A673 (cell line): ENCODE results near the gene LIN54. TPM values are rescaled to one million over a fixed set of nuclear protein-coding genes. Genes with fewer than 3 reads are reported as not detected.

Experiments used
- BruUV-seq: library from RNA; stranded (reverse); fragments of 400-500 nt; replicated peaks from 2 replicates; lab custom pipeline; 2021; lab: Mats Ljungman, UMichigan
- CTCF ChIA-PET: fragments of 300-600 bp; sonication (Branson Sonifier 250); formaldehyde crosslinking; loops from one replicate; lab custom pipeline; 2022; ENCODE audit warnings: antibody characterized with exemption; lab: Charles Lee
- POLR2A ChIA-PET: fragments of 300-600 bp; sonication (Branson Sonifier 250); formaldehyde crosslinking; loops from one replicate; lab custom pipeline; 2022; ENCODE audit warnings: antibody characterized with exemption; ENCODE audit not compliant: low non-redundant PET; lab: Charles Lee
- DNase-seq: peaks from one replicate; pipeline ENCODE4 v3.0.0-alpha.2; 2015; ENCODE audit warnings: low spot score
- H3K27ac ChIP-seq: fragments of 200-600 bp; sonication (generic); 2 replicates; pipeline ENCODE4 v1.5.1; 2016; ENCODE audit warnings: mixed run types, low read depth, mild to moderate bottlenecking, mixed read lengths, antibody characterized with exemption, low read length; ENCODE audit not compliant: poor library complexity, severe bottlenecking
- H3K27me3 ChIP-seq: fragments of 200-600 bp; sonication (generic); replicated peaks from 2 replicates; pipeline ENCODE4 v1.6.1; 2017; ENCODE audit warnings: mixed run types, low read depth, mild to moderate bottlenecking, mixed read lengths, antibody characterized with exemption, low read length; ENCODE audit not compliant: insufficient read depth, poor library complexity
- H3K36me3 ChIP-seq: fragments of 200-600 bp; sonication (generic); 2 replicates; pipeline ENCODE4 v1.6.1; 2016; ENCODE audit warnings: mixed run types, mild to moderate bottlenecking, mixed read lengths, antibody characterized with exemption, low read length; ENCODE audit not compliant: insufficient read depth, poor library complexity, severe bottlenecking
- H3K4me1 ChIP-seq: fragments of 200-600 bp; sonication (generic); 2 replicates; pipeline ENCODE4 v1.6.1; 2017; ENCODE audit warnings: mixed run types, mild to moderate bottlenecking, mixed read lengths, antibody characterized with exemption, low read length; ENCODE audit not compliant: insufficient read depth, poor library complexity, severe bottlenecking
- H3K4me3 ChIP-seq: fragments of 200-600 bp; sonication (generic); 2 replicates; pipeline ENCODE4 v1.5.1; 2016; ENCODE audit warnings: low read depth, mixed run types, mild to moderate bottlenecking, mixed read lengths, low read length; ENCODE audit not compliant: poor library complexity, severe bottlenecking
- H3K9me3 ChIP-seq: fragments of 200-600 bp; sonication (generic); 2 replicates; pipeline ENCODE4 v1.6.1; 2016; ENCODE audit warnings: mixed run types, low read depth, mild to moderate bottlenecking, mixed read lengths, antibody characterized with exemption, low read length; ENCODE audit not compliant: poor library complexity, severe bottlenecking
- EZH2 ChIP-seq: fragments of 200-600 bp; sonication (generic); IDR thresholded peaks from 2 replicates; pipeline ENCODE4 v1.6.1; 2017; ENCODE audit warnings: borderline replicate concordance, low read depth, mild to moderate bottlenecking, mixed read lengths, antibody characterized with exemption, low read length; ENCODE audit not compliant: poor library complexity, severe bottlenecking
- intact Hi-C: fragments of 100-400 bp; cut with micrococcal nuclease; formaldehyde crosslinking; loops from one replicate; pipeline ENCODE4 v1.10.0; 2022; ENCODE audit not compliant: unreplicated experiment
- total RNA-seq: library from RNA; stranded (reverse); gene quantifications from 2 replicates; pipeline ENCODE4 v1.2.3, GENCODE V29; 2021
- TF ChIP-seq, protein P1 (sequence below): fragments of 300-800, 200-600 bp; sonication (generic); conservative IDR thresholded peaks from 2 replicates; pipeline ENCODE4 v1.5.1; 2017; ENCODE audit warnings: low read depth, mild to moderate bottlenecking, antibody characterized with exemption, low read length, moderate library complexity, mixed read lengths

The LIN54 gene
- total RNA-seq, 1 experiment from 2014 or later = 16.0 TPM

DNA sequence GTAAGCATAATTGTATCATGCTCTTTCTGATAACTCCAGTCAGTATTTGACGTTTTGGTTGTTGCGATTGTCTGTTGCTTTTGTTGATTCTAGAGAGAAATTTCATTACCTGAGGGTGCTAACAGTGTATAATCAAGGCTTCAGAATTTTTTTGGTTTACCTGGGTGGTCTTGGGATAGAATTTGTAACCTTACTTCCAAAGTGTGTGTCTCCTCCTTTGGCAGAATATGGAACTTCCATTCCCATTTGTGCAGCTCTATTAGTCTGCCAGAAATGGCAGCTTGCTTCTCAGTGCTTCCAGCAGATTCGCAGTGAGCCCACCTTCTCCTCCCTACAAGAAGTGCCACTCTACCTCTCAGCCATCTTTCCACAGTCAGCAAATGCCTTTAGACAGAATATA is 29.6 kb upstream of the LIN54 start:
- TF ChIP-seq, protein P1, sequence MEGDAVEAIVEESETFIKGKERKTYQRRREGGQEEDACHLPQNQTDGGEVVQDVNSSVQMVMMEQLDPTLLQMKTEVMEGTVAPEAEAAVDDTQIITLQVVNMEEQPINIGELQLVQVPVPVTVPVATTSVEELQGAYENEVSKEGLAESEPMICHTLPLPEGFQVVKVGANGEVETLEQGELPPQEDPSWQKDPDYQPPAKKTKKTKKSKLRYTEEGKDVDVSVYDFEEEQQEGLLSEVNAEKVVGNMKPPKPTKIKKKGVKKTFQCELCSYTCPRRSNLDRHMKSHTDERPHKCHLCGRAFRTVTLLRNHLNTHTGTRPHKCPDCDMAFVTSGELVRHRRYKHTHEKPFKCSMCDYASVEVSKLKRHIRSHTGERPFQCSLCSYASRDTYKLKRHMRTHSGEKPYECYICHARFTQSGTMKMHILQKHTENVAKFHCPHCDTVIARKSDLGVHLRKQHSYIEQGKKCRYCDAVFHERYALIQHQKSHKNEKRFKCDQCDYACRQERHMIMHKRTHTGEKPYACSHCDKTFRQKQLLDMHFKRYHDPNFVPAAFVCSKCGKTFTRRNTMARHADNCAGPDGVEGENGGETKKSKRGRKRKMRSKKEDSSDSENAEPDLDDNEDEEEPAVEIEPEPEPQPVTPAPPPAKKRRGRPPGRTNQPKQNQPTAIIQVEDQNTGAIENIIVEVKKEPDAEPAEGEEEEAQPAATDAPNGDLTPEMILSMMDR = no peak
- no peak for TF ChIP-seq EZH2
- POLR2A ChIA-PET = no interaction called here
- DNase-seq = no peak
- intact Hi-C loops = no loop called here
- CTCF ChIA-PET = no interaction called here
- no peaks in the 10 kb centered on the region for H3K36me3 ChIP-seq
- BruUV-seq = no TSS peak
- no peaks in the 10 kb centered on the region for H3K4me1 ChIP-seq
- H3K4me3 ChIP-seq = no peak overlapping the region
- H3K9me3 ChIP-seq = no peaks in the 10 kb centered on the region
- H3K27ac ChIP-seq = no peak overlapping the region
- H3K27me3 ChIP-seq = no peaks in the 10 kb centered on the region

DNA sequence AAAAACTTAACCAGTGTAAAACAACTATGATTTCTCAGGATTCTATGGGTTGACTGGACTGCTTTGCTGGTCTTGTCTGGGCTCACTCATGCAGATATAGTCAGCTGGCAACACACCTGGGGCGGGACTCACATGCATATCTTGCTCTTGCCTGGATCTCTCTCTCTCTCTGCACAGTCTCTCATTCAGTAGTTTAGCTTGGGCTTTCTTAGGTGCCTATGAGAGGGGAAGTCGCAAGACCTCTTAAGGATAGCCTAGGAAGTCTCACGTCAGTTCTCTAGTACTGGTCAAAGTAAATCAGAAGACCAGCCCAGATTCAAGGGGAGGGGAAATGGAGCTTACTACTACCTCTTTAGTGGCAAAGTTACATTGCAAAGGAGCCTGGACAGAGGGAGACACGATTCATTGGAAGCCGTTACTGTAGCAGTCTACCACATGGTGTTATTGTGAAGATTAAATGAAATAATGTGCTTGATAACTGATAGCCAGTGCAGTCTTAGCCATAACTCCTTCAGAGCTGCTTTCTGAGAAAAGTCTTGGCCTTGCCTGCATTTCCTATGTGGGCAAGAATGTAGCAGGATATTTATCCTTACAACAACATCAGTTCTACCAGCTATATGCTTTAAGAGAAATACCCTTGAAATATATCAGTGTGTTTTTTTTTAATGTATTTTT is 26.5 kb upstream of the LIN54 start:
- intact Hi-C loops = no loop called here
- H3K9me3 ChIP-seq = no peaks in the 10 kb centered on the region
- no peak for DNase-seq
- no peak overlapping the region for H3K4me3 ChIP-seq
- POLR2A ChIA-PET = interaction anchor here (0.7 kb wide), 1 partner anchor 1466 kb away, joined by 4 read pairs; no protein-coding TSS in a partner anchor
- CTCF ChIA-PET = no interaction called here
- H3K27me3 ChIP-seq = no peaks in the 10 kb centered on the region
- no peaks in the 10 kb centered on the region for H3K4me1 ChIP-seq
- TF ChIP-seq, protein P1 = no peak
- TF ChIP-seq EZH2 = no peak
- no peak overlapping the region for H3K27ac ChIP-seq
- no peaks in the 10 kb centered on the region for H3K36me3 ChIP-seq
- BruUV-seq = no TSS peak

DNA sequence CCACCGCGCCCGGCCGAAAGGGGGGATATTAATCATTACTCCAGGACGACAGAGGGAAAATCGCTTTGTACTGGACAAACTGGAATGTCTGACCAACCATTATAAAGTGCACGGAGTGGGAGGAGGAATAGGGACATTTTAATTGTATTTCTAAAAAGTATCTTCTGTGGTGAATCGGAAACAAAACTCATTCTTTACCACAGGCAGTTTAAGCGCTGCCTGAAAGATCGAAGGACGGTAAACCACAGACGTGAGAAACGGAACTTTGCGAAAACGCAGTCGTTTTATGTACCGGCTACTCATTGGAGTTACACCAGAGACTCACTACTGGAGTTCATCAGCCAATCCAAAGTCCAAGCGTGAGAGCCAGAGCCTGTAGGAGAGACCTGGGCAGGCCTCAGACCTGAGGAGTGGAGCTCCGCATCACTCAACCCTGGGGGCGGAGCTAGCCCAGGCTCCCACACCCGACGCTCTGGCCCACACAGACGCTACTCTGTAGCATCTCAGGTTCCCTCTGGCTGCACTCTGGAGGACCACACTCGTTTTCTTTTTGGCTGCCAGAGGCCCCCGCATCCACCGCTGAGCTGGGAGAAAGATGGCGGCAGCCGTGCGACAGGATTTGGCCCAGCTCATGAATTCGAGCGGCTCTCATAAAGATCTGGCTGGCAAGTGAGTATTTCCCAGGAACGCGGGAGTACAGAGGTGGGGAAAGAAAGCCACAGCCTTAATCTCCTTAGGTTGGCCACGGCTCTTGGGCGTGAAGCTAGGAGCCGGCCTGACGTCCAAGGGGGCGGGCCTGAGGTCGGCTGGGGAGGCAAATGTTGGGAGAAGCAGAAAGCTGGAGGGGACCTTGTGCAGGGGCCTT is 24.2 kb upstream of the LIN54 start, which contains the start of gene COPS4:
COPS4 (plus strand) TSS at position 554 of the 865 bp plus-strand sequence; CDS start at position 596, 42 bp downstream.
- Histone ChIP-seq H3K27me3 (no peaks in the 10 kb centered on the region), H3K4me3 (peak within 1 kb of the TSS; percentile 77), H3K4me1 (no peaks in the 10 kb centered on the region), H3K27ac (peak within 1 kb of the TSS; percentile 87), H3K36me3 (no peaks in the 10 kb centered on the region), H3K9me3 (no peaks in the 10 kb centered on the region)
- intact Hi-C loops = loop anchor here (2.0 kb wide), 1 partner anchor 20 kb away; no protein-coding TSS in a partner anchor
- BruUV-seq = no TSS peak
- POLR2A ChIA-PET = interaction anchor here (0.7 kb wide), 1 partner anchor 134 kb away, joined by 14 read pairs; no protein-coding TSS in a partner anchor
- no peak for TF ChIP-seq EZH2
- TF ChIP-seq, protein P1 = no peak
- peak; percentile 98 for DNase-seq
- CTCF ChIA-PET = interaction anchor here (0.5 to 0.7 kb wide), 3 partner anchors 23 to 37 kb away, joined by 4 to 5 read pairs (median 5); no protein-coding TSS in a partner anchor
